Amniotic epithelial cell (primary cell): ENCODE data around the gene STK40.
A peak's percentile ranks its signal among the peaks of the same experiment; 100 is the strongest.

ENCODE experiments used
- DNase-seq: peaks from one replicate; pipeline ENCODE4 v3.0.0-alpha.2; 2010; ENCODE audit warnings: low read depth

STK40 gene

DNA sequence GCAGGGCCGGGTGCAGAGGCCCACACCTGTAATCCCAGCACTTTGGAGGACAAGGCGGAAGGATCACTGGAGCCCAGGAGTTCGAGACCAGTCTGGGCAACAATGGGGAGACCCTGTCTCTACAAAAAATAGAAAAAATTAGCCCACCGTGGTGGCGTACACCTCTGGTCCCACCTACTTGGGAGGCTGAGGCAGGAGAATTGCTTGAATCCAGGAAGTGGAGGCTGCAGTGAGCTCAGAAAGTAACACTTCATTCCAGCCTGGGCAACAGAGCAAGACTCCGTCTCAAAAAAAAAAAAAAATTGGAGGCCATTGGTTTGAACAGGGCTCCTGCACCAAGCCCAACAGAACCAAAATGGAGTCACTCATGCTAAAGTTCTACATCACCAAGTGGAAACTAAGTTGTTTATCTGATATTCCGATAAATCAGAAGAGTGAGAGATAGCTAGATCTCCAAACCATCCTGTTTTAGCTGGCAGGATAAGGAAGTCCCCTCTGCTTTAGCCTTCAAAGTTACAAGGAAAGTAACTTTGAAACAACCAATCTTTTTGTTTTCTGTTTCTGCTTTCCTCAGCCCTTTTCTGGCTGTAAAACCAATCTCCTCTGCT, 12.8 kb upstream of the STK40 start:
- no peak for DNase-seq

DNA sequence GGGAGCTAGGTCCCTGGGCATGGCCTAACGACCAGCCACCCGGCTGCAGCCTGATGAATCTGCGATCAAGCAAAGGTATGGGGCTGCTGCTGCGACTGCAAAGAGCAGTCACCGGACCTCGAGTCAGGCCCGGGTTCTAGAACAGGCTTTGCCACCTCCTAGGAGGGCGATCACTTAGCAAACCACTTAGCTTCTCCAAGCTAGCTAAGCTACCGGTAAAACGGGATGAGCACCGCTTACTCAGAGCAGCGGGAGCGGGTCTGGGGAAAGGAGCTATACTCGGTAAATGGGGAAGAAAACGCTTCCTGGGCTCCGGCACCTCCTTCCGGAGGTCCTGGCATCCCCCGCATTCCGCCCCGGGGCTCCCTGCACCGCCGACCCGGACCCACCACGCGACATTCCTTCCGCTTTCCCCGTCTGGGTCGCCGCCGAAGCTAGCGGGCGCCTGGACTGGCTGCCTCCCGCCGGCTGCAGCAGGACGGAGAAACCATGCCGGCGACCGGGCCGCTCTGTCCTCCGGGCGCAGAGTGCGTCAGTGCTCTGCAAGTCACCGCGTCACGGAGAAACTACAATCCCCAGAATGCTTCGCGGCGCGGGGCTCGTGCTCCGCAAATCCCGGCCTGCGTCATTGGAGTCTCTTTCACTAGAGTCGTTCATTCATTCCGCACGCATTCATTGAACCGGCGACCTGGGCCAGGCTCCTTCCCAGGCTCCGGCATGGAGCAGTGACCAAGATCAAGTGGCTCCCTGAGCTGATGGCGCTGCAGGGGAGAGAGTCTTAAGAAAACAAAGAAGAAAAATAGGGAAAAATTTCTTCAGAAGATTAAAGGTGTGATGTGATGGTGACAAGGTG, 11.9 kb upstream of the STK40 start, which contains the start of gene LSM10:
LSM10 (minus strand) TSS at position 531 of the 853 bp plus-strand sequence. CDS start 3,779 bp downstream, outside the sequence.
- peak; percentile 88 for DNase-seq

GRCh38 chr1:36397083-36397377, 11.3 kb upstream of the STK40 start:
- no peak for DNase-seq

DNA sequence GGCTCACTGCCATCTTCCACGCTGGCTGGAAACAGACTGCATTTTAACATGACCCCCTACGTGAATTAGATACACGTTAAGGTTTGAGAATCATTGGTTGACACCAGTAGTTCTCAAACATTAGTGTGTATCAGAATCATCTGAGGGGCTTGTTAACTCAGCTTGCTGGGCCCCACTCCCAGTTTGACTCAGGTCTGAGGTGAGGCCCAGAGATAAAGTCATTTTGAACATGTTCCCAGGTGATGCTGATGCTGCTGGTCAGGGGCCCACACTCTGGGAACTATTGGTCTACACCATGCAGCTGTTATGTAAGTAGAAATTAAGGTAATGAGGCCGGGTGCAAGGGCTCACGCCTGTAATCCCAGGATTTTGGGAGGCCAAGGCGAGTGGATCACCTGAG, 10.6 kb upstream of the STK40 start:
- no peak for DNase-seq

- no peak for DNase-seq
Observed at GRCh38 chr1:36393686-36394085, 8.0 kb upstream of the STK40 start.

DNA sequence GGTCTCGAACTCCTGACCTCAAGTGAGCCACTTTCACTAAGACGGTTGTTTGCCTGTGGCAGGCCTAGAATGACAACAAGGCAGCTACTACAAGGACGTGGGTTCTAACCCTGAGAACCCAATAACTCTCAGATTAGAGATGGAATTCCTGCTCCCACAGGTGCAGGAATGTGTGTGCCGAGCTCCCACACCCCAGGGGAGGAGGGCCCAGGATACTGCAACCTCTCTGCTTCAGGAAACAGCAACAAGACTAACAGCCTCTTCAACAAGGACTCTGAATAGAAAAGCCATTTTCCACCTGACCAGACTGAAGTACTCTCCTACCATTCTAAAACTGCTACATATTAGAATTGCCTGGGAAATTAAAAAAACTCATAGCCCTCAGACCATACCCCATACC, 7.1 kb upstream of the STK40 start:
- DNase-seq = no peak

GRCh38 chr1:36391271-36391670, 5.5 kb upstream of the STK40 start:
- DNase-seq = no peak

- DNase-seq = no peak
Observed at GRCh38 chr1:36390411-36390810, 4.7 kb upstream of the STK40 start.

GRCh38 chr1:36389999-36390398, 4.3 kb upstream of the STK40 start:
- no peak for DNase-seq

GRCh38 chr1:36389261-36389660, 3.5 kb upstream of the STK40 start:
- no peak for DNase-seq

GRCh38 chr1:36387141-36387949, 1.6 kb upstream of the STK40 start:
- DNase-seq = peak; percentile 87

GRCh38 chr1:36386265-36387140, 779 bp upstream of the STK40 start:
- peak; percentile 100 for DNase-seq

- no peak for DNase-seq
Observed at GRCh38 chr1:36384542-36385409, 948 bp downstream of the STK40 start.

DNA sequence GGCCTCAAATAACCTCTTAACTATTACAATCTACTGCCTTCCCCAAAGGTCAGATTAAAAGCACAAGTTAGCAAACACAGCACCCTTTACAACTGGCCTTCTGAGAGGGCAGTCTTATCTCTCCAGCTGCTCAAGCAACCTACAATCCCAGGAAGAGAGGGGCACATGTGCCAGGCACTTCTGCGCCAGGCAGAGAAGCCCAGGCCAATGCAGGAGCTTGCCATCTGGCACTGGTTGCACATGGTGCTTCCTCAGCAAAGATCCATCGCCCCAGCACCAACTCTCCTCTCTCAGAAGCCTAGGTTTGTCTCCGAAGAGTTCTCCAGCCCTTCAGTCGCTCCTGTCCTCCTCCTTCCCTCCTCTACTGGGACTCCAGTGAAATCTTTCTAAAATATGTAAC, 2.5 kb downstream of the STK40 start:
- no peak for DNase-seq

GRCh38 chr1:36382669-36383068, 3.1 kb downstream of the STK40 start:
- no peak for DNase-seq

DNA sequence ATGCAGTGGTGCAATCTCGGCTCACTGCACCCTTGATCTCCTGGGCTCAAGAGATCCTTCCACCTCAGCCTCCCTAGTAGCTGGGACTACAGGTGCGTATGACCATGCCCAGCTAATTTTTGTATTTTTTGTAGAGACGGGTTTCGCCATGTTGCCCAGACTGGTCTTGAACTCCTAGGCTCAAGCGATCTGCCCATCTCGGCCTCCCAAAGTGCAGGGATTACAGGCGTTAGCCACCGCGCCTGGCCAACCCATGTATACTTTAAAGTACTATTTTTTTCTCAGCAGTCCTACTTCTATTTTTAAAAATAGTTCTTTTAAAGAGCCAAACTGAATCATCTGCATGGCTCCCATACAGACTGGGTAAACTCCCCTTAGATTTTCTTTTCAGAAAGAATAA, 3.5 kb downstream of the STK40 start:
- DNase-seq = no peak

- no peak for DNase-seq
Observed at GRCh38 chr1:36381405-36381804, 4.3 kb downstream of the STK40 start.

GRCh38 chr1:36380782-36381181, 4.9 kb downstream of the STK40 start:
- DNase-seq = no peak

DNA sequence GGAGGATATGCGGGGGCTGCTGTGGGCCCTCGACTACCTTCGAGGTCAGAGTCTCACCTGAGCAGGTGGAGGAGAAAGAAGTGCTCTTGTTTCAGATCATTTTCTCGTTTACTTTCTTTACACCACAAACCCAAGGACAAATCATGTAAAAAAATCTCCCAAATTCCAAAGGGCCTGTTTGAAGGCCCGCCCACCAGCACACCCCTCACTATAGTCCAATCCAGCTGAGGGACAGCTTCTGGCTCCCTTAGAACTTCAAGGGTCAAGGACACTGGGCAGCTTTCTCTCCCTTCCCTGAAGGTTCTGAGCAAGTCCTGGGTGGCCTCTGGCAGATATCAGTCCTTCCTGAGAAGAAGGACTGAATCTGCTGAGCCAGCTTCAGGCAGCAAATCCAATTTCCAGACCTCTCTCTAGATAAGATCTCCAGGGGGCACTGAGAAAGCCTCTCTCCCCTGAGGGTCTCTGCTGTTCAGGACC, 5.5 kb downstream of the STK40 start:
- no peak for DNase-seq

GRCh38 chr1:36377791-36378492, 7.8 kb downstream of the STK40 start:
- DNase-seq = no peak
